Measurements from ENCODE around the gene PAPPA2. TPM values are rescaled to one million over a fixed set of nuclear protein-coding genes. Genes with fewer than 3 reads are reported as not detected.
A peak's percentile ranks its signal among the peaks of the same experiment; 100 is the strongest.
"Not testable (repeated sequence)": the region's sequence is repeated elsewhere in the genome, so short reads cannot be mapped to it uniquely, and the experiment has no call there.

Gene PAPPA2
- not detected for polyA plus RNA-seq (ENCODE audit: low read depth in 6 of 6)

- Mint-ChIP-seq H3K4me3 (no peak within 1 kb of the TSS), H3K4me1 (no peaks in the 10 kb centered on the region), H3K36me3 (no peaks in the 10 kb centered on the region), H3K27ac (no peak within 1 kb of the TSS), H3K27me3 (no peaks in the 10 kb centered on the region), H3K9me3 (peaks cover 0 to 5% (median 0%) of the 10 kb centered on the region in 7 donors)
- no peak for ATAC-seq (ENCODE audit: low read depth in 2 of 2)
- no peak for DNase-seq
Observed at GRCh38 chr1:176462674-176463378, at the start of gene PAPPA2. PAPPA2 (plus strand) TSS chr1:176463175; CDS start chr1:176556323, 93,148 bp downstream.

GRCh38 chr1:176416777-176417176, 46.2 kb upstream of the PAPPA2 start:
- no peaks in the 10 kb centered on the region for H3K36me3 Mint-ChIP-seq
- H3K4me1 Mint-ChIP-seq: no peaks in the 10 kb centered on the region
- DNase-seq (no peak), ATAC-seq (ENCODE audit: low read depth in 2 of 2) (no peak)
- no peaks in the 10 kb centered on the region for H3K27me3 Mint-ChIP-seq
- peaks cover 0 to 11% (median 7%) of the 10 kb centered on the region in 7 donors for H3K9me3 Mint-ChIP-seq
- no peak overlapping the region for H3K4me3 Mint-ChIP-seq
- H3K27ac Mint-ChIP-seq: no peak overlapping the region

DNA sequence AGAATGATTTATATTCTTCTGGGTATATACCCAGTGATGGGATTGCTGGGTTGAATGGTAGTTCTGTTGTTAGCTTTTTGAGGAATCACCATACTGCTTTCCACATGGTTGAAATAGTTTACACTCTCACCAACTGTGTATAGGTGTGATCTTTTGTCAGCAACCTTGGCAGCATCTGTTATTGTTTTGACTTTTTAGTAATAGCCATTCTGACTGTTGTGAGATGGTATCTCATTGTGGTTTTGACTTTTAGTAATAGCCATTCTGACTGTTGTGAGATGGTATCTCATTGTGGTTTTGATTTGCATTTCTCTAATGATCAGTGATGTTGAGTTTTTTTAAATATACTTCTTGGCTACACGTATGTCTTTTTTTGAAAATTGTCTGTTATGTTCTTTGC, 43.4 kb upstream of the PAPPA2 start:
- H3K36me3 Mint-ChIP-seq; H3K4me3 Mint-ChIP-seq; ATAC-seq (ENCODE audit: low read depth in 2 of 2): not testable (repeated sequence)

GRCh38 chr1:176434234-176434633, 28.7 kb upstream of the PAPPA2 start:
- no peaks in the 10 kb centered on the region for H3K4me1 Mint-ChIP-seq
- DNase-seq (no peak), ATAC-seq (ENCODE audit: low read depth in 2 of 2) (no peak)
- no peak overlapping the region for H3K27ac Mint-ChIP-seq
- H3K9me3 Mint-ChIP-seq: peaks cover 0 to 4% (median 0%) of the 10 kb centered on the region in 7 donors
- no peaks in the 10 kb centered on the region for H3K27me3 Mint-ChIP-seq
- no peaks in the 10 kb centered on the region for H3K36me3 Mint-ChIP-seq
- H3K4me3 Mint-ChIP-seq: peak overlapping the region in 1 of 8 donors; percentile 45

More for the DNA sequence above, 43.4 kb upstream of the PAPPA2 start:
- not testable (repeated sequence) for H3K4me1 Mint-ChIP-seq, H3K27me3 Mint-ChIP-seq, H3K27ac Mint-ChIP-seq, DNase-seq
- H3K9me3 Mint-ChIP-seq: peaks cover 5 to 21% (median 14%) of the 10 kb centered on the region in 7 donors

- DNase-seq (no peak), ATAC-seq (ENCODE audit: low read depth in 2 of 2) (no peak)
- Mint-ChIP-seq H3K27me3 (no peaks in the 10 kb centered on the region), H3K36me3 (no peaks in the 10 kb centered on the region), H3K27ac (no peak overlapping the region), H3K4me3 (no peak overlapping the region), H3K4me1 (no peaks in the 10 kb centered on the region), H3K9me3 (peaks cover 0 to 1% (median 0%) of the 10 kb centered on the region in 7 donors)
Observed at GRCh38 chr1:176436251-176436650, 26.7 kb upstream of the PAPPA2 start.

GRCh38 chr1:176440176-176440575, 22.8 kb upstream of the PAPPA2 start:
- Mint-ChIP-seq H3K27me3 (peaks cover 0 to 8% (median under 1%) of the 10 kb centered on the region in 3 donors), H3K4me3 (no peak overlapping the region), H3K36me3 (no peaks in the 10 kb centered on the region), H3K9me3 (peaks cover 0 to 2% (median 0%) of the 10 kb centered on the region in 7 donors), H3K27ac (no peak overlapping the region), H3K4me1 (no peaks in the 10 kb centered on the region)
- no peak for ATAC-seq (ENCODE audit: low read depth in 2 of 2)
- no peak for DNase-seq

DNA sequence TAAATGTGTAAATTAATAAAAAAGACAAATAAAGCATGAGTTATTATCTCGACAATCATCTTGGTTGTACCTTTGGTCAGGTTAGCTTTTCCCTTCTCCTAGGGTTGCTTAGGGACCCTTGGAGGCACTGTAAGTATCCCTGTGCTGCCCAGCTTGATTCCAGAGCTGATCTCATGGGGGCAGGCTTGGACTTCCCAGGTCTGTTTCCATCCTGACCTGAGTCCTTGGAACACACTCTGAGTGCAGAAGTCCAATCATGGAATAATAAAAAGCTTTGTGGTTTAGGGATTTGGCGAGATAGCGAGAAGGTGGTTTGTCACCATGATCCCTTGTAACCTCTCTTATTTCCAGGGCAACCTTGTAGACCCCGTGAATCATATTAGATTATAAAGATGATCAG, 18.7 kb upstream of the PAPPA2 start:
- peaks cover 0 to 2% (median 0%) of the 10 kb centered on the region in 7 donors for H3K9me3 Mint-ChIP-seq
- no peak for DNase-seq
- H3K27ac Mint-ChIP-seq: no peak overlapping the region
- no peaks in the 10 kb centered on the region for H3K4me1 Mint-ChIP-seq
- peaks cover 0 to 8% (median 6%) of the 10 kb centered on the region in 3 donors for H3K27me3 Mint-ChIP-seq
- ATAC-seq (ENCODE audit: low read depth in 2 of 2): no peak
- H3K4me3 Mint-ChIP-seq: no peak overlapping the region
- H3K36me3 Mint-ChIP-seq: no peaks in the 10 kb centered on the region

GRCh38 chr1:176445402-176445801, 17.6 kb upstream of the PAPPA2 start:
- Mint-ChIP-seq H3K36me3 (no peaks in the 10 kb centered on the region), H3K27me3 (peaks cover 0 to 8% (median 6%) of the 10 kb centered on the region in 3 donors), H3K27ac (no peak overlapping the region), H3K4me3 (no peak overlapping the region), H3K9me3 (peaks cover 0 to 2% (median 0%) of the 10 kb centered on the region in 7 donors), H3K4me1 (no peaks in the 10 kb centered on the region)
- DNase-seq (no peak), ATAC-seq (ENCODE audit: low read depth in 2 of 2) (no peak)

GRCh38 chr1:176448340-176448739, 14.6 kb upstream of the PAPPA2 start:
- H3K4me1 Mint-ChIP-seq: no peaks in the 10 kb centered on the region
- H3K9me3 Mint-ChIP-seq: peaks cover 4 to 22% (median 7%) of the 10 kb centered on the region in 7 donors
- H3K36me3 Mint-ChIP-seq: no peaks in the 10 kb centered on the region
- DNase-seq: no peak
- H3K27ac Mint-ChIP-seq: no peak overlapping the region
- H3K4me3 Mint-ChIP-seq: no peak overlapping the region
- peaks cover 0 to 6% (median 4%) of the 10 kb centered on the region in 3 donors for H3K27me3 Mint-ChIP-seq
- no peak for ATAC-seq (ENCODE audit: low read depth in 2 of 2)

- Mint-ChIP-seq H3K9me3 (peaks cover 4 to 22% (median 7%) of the 10 kb centered on the region in 7 donors), H3K27me3 (peaks cover 0 to 3% (median 0%) of the 10 kb centered on the region in 3 donors), H3K4me3 (no peak overlapping the region), H3K4me1 (no peaks in the 10 kb centered on the region), H3K27ac (no peak overlapping the region), H3K36me3 (no peaks in the 10 kb centered on the region)
- DNase-seq: no peak
- ATAC-seq (ENCODE audit: low read depth in 2 of 2): no peak
Observed at GRCh38 chr1:176450526-176450925, 12.4 kb upstream of the PAPPA2 start.

GRCh38 chr1:176451741-176452140, 11.2 kb upstream of the PAPPA2 start:
- H3K4me3 Mint-ChIP-seq; H3K36me3 Mint-ChIP-seq; ATAC-seq (ENCODE audit: low read depth in 2 of 2); DNase-seq; H3K4me1 Mint-ChIP-seq; H3K27me3 Mint-ChIP-seq; H3K27ac Mint-ChIP-seq: not testable (repeated sequence)
- peaks cover 4 to 22% (median 7%) of the 10 kb centered on the region in 7 donors for H3K9me3 Mint-ChIP-seq

- H3K27me3 Mint-ChIP-seq: no peaks in the 10 kb centered on the region
Observed at GRCh38 chr1:176456795-176457194, 6.2 kb upstream of the PAPPA2 start.

DNA sequence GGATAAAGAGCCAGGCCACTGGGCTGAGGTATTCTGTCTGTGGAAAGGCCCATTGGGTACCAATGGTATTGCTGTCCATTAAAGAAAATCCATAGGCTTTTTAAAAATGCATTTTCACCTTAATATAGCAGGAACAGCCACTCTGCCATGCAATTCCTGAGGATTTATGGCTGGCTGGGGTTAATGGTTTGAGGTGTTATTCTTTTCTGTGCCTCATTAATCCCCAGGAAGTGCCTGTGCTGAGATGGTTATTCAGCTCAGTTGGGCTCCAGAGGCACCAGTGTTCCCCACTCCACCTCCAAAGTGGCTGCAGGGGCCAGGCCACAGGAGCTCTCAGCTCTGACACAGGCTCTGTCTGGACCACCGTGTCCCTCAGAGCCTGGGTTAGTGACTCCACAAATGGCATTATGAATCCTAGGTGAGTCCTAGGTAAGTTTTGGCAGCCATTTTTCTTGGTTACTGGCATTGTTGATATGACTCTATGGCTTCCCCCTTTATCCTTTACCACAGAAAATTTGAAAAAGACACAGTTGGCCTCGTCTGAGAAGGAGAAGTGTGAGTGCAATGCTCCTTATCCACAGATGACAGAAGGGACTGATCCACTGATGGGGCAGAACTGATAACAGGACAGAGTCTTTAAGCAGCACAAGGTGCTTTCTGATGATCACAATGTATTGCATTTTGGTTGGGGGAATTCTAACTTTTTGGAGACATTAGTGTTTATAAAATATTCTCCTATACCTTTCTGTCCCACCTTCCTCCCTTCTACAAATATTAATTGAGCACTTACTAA, 2.2 kb upstream of the PAPPA2 start:
- no peaks in the 10 kb centered on the region for H3K36me3 Mint-ChIP-seq
- peaks cover 0 to 5% (median 0%) of the 10 kb centered on the region in 7 donors for H3K9me3 Mint-ChIP-seq
- no peak overlapping the region for H3K27ac Mint-ChIP-seq
- H3K27me3 Mint-ChIP-seq: no peaks in the 10 kb centered on the region
- ATAC-seq (ENCODE audit: low read depth in 2 of 2) (no peak), DNase-seq (no peak)
- H3K4me3 Mint-ChIP-seq: no peak overlapping the region
- no peaks in the 10 kb centered on the region for H3K4me1 Mint-ChIP-seq

More at GRCh38 chr1:176456795-176457194, 6.2 kb upstream of the PAPPA2 start:
- Mint-ChIP-seq H3K9me3 (peaks cover 2 to 10% (median 8%) of the 10 kb centered on the region in 7 donors), H3K4me1 (no peaks in the 10 kb centered on the region), H3K27ac (no peak overlapping the region), H3K4me3 (no peak overlapping the region), H3K36me3 (no peaks in the 10 kb centered on the region)
- ATAC-seq (ENCODE audit: low read depth in 2 of 2) (no peak), DNase-seq (no peak)

GRCh38 chr1:176461576-176461975, 1.4 kb upstream of the PAPPA2 start:
- no peak for DNase-seq
- Mint-ChIP-seq H3K9me3 (peaks cover 0 to 5% (median 0%) of the 10 kb centered on the region in 7 donors), H3K27ac (no peak overlapping the region), H3K4me1 (no peaks in the 10 kb centered on the region), H3K27me3 (no peaks in the 10 kb centered on the region), H3K36me3 (no peaks in the 10 kb centered on the region), H3K4me3 (no peak overlapping the region)
- ATAC-seq (ENCODE audit: low read depth in 2 of 2): no peak
